ENCODE data around the gene FOXF2.

DNA sequence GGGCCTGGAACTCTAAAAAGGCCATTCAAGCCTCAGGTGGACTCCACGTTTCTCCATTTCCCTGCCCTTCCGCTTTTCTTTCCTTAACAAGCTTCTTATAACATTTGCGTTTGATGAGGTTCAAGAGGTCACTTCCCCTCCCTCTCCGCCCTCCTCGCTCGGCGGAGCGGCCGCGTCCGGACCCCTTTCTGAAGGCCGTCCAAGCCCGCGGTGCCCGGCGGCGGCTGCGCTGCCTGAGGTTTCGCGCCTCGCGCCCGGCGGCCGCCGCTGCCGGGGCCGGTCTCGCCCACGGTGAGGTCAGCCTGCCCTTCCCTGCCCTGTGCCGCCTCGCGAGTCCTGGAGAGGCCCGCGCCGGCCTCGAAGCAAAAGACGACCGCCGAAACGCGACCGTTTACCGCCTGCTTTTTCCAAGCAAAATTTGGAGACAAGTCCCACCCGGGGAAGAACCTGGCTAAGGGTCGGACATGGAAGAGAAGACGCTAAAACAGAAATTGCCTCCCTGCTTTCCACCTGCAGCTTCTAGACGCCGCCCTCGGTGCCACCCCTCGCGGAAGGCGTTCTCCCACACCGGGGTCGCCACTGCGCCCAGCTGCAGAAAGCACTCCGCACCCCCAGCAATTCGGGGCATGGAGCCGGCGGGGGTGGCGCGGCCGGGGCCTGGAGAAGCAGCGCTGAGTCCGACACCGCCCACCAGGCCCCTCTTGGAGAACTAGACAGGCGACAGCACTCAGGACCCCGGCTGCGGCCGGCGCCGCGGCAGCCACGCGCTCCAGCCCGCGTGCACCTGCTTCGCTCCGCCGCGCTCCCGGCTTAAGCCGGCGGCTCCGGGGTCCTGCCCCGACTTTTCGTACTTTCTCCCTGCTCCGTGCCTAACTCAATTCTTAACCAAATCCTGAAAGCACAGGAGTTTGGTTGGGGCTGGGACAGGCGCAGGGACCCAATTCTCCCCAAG lies 11.0 kb upstream of the FOXF2 start:
- no peak for TF ChIP-seq CTCF (conservative IDR thresholded peaks at IDR 0.05; ENCODE audit: low read depth, low read length)
- TF ChIP-seq EZH2 (IDR thresholded peaks at IDR 0.05; ENCODE audit: low read length, unreplicated experiment) = no peak
- TF ChIP-seq EZH2phosphoT487 (IDR thresholded peaks at IDR 0.05; ENCODE audit: borderline replicate concordance, low read length) = no peak
